ENCODE data around the gene HSDL2.
"Not testable (repeated sequence)": the region's sequence is repeated elsewhere in the genome, so short reads cannot be mapped to it uniquely, and the experiment has no call there.

HSDL2 gene

DNA sequence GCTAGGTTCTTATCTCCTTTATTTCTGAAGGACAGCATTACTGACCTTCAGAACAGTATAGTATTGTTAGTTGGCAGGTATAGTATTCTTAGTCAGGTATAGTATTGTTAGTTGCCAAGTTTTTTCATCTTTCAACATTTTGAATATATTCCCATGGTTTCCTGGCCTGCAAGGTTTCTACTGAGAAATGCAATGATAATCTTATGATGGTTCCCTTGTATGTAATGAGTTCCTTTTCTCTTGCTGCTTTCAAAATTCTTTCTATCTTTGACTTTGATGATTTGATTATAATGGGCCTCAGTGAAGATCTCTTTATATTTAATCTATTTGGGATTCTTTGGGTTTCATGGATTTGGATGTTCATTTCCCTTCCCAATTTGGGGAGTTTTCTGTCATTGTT is 12.4 kb upstream of the HSDL2 start:
- no peak for DNase-seq

DNA sequence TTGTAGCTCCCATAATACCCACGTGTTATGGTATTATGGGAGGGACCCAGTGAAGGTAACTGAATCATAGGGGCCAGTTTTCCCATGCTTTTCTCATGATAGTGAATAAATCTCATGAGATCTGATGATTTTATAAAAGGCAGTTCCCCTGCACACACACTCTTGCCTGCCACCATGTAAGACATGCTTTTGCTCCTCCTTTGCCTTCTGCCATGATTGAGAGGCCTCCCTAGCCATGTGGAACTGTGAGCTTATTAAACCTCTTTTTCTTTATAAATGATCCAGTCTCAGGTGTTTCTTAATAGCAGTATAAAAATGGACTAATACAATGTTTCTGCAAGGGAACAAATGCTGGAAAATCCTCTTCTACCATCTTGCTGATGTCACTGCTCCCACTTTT is 10.1 kb upstream of the HSDL2 start:
- DNase-seq, result no peak

DNA sequence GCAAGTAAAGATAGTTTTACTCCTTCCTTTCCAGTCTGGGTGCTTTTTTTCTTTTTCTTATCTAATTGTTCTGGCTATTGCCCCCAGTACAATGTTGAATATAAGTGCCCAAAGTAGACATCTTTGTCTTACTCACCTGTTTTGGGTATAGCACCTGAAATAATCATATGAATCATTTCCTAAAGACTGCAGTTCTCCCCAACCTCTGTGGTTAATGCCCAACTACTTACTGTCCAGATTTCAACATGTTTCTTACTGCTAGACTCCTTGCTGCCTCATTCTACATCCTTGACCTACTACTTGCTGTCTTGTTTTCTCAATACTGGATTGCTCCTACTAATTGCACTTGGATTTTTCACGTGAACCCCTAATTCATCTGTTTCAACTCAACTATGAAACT is 8.8 kb upstream of the HSDL2 start:
- DNase-seq, result no peak

DNA sequence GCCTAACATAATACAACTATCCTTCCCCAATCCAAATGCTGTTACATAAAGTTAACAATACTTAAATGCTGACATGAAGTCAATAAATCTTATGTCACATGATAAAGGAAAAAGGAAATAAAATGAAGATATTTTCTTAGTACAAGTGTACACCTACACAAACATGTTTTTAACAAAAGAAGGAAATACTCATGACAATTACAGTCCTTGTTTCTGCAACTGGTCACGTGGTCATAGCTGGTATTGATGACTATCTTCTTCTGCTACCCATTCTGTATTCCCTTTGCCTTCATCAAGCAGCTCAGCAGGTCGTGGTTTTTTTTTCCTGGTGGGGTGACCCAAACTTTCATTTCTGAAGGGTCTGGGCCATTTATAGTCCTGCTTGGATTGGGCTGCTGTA is 6.2 kb upstream of the HSDL2 start:
- not testable (repeated sequence) for DNase-seq

DNA sequence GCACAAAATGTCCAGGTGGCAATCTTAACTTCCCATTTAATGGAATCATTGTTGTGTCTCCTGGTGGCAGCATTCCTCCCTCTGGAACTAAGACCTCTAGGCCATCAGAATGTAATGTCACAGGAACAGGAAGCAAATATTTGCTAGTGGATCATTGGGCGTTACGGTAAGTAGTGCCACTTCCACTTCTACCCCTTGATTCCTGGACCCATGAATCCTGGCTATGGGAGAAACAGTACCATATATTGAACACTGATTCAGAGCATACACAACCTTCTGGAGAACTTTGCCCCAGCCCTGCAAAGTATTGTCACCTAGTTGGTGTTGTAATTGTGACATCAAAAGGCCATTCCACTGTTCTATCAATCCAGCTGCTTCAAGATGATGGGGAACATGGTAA is 5.7 kb upstream of the HSDL2 start:
- DNase-seq, result not testable (repeated sequence)

DNA sequence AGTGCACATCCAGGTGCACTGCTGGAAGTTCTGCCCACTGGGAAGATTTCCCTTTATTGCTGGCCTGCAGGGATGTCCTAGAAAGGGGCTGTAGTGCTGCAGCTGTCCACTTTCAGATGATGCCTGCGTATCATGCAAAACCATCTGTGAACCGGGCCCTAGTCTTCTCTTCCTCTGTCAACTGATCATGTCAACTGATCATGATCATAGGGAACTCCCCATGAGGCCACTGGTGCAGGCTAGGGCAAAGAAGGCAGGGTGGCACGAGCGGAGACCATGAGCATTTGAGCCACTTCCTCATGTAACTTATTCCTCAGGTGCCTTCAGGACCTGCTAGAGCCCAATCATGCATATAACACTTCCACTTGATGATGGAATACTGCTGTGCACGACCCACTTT is 4.5 kb upstream of the HSDL2 start:
- DNase-seq, result no peak

DNA sequence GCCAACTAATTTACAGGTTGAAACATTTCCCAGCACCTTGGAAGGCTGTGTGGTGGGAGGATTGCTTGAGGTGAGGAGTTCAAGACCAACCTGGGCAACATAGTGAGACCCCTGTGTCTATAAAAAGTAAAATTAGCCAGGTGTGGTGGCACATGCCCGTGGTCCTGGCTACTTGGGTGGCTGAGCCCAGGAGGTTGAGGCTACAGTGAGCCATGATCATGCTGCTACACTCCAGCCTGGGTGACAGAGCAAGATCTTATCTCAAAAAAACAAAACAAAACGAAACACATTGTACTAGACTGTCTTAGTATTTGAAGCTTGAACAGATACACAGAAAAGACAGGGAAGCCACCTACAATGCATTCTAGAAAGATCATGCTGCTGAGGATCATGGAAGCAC is 2.8 kb upstream of the HSDL2 start:
- DNase-seq, result no peak

DNA sequence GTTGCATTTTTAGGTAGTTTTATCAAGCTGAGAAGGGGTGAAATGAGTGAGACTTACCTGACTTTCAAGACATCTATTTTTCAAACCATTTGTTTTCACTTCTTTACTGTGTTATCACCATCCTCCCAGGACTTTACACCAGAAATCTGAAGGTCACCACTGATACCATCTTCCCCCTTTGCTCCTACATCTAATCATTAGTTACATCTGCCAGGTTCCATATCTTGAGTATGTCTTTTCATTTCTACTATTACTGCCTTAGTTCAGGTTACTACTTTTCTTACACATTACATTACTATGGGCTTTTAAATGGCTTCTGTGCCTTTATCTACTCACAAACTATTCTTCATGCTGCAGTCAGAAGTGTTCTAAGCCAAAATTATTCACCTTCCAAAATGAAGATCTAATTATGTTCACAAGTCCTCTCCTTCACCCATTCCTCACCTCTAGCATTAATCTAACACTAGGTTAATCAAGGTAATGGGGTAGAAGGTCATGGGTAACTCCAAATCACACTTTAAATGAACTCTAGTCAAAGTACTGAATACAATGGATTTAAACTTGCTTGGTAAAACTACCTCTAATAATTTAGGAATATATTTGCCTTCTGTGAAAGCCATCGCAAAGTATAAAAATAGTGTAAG is 2.1 kb upstream of the HSDL2 start:
- DNase-seq, result no peak

DNA sequence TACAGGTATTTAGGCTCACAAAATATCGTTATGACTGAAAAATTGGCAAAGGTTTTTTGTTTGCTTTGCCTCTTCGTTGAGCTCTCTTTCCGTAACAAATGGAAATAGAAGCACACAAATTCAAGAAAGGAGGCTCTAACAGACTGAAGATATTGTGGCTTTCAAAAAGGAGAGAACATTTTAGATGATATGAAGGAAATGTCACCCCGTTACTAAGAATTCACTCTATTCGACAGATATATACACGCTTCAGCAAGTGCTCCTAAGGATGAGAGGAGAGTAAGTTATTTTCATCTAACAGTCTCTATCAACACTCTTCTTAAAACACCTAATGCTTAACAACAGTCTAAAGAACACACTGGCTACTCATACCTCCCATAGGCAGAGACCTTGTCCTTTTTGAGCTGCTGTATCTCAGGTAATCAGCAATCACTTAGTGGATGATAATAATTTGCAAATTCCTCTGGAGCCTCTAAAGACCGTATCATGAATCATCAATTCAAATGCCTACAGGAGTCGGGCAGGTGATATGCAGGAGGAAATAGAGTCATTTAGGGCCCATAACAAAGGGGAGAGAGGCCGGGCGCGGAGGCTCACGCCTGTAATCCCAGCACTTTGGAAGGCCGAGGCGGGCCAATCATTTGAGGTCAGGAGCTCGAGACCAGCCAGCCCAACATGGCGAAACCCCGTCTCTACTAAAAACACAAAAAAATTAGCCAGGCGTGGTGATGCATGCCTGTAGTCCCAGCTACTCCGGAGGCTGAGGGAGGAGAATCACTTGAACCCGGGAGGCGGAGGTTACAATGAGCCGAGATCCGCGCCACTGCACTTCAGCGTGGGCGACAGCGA is 1.4 kb upstream of the HSDL2 start:
- peak; percentile 58 for DNase-seq

DNA sequence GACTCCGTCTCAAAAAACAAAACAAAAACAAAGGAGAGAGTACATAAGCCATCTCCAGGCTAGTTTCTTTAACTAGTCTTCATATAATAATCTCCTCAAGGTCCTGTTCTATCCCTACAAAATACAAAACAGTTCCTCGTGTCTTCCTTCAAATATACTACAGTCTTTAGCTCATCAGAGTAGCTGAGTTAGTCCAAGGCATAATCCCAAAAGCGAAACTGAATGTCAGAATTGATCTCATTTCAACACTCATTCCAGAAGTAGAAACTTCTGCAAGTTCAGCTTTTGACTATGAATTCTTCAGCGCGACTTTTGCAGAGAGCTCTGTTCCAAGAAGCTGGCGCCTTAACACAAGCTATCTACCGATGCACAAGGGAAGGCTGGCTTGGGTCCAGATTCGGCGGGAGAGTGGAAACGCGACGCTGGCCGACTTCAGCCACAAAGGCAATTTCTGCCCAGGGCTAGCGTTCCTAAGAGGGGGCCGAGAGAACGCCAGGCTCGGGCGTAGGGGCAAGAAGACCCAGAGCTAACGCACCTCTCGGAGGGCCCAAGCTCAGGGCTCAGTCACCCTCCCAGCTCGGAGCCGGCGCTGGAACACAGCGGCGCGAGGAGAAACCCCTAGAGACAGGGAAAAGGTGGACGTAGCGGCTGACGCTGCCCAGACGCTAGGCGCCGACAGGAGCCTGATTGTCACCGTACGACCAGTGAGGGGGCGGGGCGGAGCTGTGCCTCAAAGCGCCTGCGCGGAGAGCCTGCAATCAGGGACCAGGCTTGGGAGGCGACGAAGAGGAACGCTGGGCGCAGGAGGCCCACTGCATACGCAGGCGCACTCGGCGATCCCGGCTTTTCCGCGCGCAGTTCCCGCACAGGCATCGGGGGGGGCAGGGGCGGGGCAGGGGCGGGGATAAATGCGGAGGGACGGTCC is 469 bp upstream of the HSDL2 start:
- DNase-seq, result peak; percentile 99

DNA sequence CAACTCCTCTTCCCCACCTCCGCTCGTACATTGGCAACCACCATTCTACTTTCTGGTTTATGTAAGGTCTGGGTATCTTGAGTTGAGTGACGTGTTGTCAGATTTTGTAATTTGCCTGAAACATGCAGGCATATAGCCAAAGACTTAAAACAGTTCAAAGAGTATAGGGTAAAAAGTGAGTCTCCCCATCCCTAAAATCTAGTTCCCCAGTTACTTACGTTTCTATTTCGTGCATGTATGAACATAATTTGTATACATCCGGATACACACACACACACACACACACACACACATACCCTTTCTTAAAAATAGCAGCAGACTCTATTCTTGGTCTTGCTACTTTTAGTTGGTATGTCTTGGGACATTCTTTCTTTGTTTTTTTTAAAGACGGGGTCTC is 915 bp downstream of the HSDL2 start:
- DNase-seq, result no peak

DNA sequence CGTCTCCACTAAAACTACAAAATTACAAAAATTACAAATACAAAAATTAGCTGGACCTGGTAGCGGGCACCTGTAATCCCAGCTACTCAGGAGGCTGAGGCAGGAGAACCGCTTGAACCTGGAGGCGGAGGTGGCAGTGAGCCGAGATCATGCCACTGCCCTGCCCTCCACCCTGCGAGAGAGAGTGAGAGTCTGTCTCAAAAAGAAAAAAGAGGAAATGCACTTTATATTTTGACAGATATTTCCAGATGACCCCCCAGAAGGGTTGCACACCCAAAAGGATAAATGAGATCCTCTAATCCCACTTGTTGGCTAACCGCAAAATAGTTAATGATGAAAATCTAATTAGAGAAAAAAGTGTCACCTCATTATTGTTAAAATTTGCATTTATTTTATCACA is 2.2 kb downstream of the HSDL2 start:
- no peak for DNase-seq

DNA sequence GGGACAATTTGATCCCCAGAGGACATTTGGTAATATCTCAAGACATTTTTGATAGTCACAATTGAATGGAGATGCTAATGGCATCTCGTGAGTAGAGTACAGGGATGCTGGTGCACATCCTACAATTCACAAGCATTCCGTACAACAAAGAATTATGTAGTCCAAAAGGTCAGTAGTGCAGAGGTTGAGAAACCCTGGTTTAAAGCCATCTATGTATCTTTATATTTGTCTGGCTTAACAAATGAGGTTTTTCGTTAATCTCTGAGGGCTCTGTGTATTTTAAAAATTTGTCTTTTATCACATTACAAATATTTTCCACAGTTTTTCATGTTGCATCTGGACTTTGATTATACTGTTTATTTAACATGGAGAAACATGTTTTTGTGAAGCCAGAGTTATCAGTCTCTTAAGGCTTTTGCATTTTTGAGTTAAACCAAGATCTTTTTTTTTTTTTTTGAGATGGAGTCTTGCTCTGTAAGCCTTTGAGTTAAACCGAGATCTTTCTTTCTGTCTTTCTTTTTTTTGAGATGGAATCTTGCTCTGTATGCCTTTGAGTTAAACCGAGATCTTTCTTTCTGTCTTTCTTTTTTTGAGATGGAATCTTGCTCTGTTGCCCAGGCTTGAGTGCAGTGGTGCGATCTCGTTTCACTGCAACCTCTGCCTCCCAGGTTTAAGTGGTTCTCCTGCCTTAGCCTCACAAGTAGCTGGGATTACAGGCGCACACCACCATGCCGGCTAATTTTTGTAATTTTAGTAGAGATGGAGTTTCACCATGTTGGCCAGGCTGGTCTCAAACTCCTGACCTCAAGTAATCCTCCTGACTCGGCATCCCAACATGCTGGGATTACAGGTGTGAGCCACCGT is 2.8 kb downstream of the HSDL2 start:
- no peak for DNase-seq

DNA sequence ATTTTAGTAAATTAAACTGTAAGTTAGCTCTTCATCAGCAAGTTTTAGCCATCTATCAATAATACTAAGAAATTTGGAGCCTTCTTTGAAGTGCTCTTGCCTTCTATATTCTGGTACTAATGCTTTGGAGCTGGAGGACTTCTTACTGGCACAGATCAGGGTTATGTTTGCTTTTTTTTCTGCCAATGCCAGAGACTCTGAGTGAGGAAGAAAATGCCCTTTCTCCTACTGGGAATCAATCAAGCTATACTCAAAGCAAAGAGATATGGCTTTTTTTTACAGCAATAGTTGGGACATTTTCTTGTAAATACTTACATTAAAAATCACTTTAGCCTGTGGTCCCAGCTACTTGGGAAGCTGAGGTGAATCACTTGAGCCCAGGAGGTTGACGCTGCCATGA is 4.3 kb downstream of the HSDL2 start:
- no peak for DNase-seq

DNA sequence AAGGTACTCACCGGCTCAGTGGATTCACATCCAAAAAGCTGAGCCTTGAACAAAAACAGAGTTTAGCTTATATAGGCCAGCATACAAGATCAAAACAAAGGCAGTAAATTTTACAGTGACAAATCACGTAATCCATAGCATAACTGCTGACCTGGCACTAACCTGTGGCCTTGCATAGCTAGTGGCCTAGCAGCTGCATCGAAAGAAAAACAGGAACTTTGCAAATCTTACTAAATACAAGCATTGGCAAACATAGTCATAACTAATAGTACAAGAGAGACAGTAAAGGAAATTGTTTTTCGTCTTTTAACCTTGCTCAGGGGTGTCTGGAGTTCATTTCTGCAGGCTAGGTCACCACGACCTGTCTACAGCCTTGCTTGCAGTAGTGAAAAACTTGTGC is 4.8 kb downstream of the HSDL2 start:
- no peak for DNase-seq

DNA sequence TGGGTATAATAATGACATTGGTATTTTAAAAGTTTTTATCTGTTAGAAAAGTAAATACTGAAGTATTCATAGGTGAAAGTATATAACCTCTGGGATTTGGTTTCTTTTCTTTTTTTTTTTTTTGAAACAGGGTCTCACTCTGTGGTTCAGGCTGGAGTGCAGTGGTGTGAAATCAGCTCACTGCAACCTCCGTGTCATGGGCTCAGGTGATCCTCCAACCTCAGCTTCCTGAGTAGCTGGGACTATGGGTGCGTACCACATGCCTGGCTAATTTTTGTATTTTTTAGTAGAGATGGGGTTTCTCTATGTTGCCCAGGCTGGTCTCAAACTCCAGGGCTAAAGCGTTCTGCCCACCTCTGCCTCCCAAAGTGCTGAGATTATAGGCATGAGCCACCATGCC is 7.2 kb downstream of the HSDL2 start:
- DNase-seq, result no peak

DNA sequence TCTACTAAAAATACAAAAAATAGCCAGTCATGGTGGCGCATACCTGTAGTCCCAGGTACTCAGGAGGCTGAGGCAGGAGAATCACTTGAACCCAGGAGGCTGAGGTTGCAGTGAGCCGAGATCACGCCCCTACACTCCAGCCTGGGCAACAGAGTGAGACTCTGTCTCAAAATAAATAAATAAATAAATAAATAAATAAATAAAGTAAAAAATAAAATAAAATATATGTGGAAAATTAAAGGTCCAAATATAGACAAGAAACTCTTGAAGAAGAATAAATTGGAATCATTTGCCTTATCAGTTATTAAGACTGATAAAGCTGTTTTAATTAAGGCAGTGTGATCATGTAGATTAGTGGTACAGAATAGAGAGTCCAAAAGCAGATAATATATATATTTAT is 10.0 kb downstream of the HSDL2 start:
- not testable (repeated sequence) for DNase-seq

DNA sequence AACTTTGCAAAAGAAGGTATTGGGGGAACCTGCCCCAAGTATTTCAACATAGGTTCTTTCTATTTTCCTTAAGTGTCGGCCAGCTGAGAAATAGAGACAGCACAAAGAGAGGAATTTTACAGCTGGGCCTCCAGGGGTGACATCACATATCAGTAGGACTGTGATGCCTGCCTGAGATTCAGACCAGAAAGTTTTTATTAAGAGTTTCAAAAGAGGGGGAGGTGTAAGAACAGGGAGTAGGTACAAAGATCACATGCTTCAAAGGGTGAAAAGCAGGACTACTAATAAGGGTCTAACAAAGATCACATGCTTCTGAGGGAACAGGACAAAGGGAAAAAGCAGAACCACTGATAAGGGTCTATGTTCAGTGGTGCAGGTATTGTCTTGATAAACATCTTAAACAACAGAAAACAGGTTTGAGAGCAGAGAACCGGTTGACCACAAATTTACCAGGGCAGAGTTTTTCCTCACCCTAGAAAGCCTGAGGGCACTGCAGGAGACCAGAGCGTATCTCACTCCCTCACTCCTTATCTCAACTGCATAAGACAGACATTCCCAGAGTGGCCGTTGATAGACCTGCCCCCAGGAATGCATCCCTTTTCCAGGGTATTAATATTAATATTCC is 12.1 kb downstream of the HSDL2 start:
- not testable (repeated sequence) for DNase-seq

DNA sequence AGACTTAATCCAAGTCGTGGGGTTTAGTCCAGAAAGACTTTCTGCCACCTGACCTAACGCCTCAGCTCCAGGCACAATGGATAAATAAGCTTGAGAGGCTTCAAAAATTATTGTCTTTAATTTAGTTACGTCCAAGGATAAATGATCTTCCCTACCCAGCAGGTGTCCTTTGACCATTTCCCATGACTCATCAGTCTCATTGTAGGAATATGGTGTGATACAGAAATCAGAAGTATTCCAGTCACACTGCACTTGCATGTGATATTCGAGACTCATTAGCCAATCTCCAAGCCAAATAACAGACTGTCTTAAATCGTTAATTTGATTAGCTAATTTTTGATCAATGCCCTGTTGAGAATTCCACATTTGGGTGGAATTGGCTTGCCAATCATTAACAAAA is 13.2 kb downstream of the HSDL2 start:
- DNase-seq, result not testable (repeated sequence)

DNA sequence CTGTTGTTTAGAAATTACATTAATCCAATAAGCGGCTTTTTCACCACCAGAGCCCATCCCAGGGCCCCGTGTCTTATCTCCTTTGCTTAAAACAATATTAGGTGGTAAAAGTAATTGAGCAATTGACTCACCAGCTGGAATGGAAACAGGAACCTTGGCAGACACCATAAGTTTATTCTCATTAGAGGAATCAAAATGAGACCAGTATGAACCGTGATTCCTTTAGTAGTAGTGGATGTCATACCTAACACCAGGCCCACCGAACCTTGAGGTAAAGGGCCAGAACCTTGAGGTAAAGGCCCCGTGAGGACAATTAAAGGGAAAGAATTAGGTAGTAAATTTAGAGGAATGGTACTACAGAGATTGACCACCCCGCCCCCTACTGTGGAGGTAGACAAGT is 16.5 kb downstream of the HSDL2 start:
- DNase-seq, result no peak

DNA sequence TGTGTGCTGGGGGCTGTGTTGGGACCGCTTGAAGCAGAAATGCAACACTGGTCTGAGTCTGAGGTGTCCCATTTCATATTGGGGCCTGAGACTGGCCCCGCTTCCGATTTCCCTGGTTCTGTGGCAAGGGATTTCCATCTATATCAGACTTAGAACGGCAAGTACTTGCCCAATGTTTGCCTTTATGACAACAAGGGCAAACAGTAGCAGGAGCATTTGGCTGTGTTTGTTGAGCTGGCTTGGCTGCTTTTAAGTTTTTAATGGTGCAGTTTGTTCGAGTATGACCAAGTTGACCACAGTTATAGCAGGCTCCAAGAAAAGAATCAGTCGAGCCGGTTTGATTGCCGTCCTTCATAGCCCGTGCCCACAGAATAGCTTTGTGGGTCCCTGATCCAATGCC is 17.0 kb downstream of the HSDL2 start:
- DNase-seq, result no peak

DNA sequence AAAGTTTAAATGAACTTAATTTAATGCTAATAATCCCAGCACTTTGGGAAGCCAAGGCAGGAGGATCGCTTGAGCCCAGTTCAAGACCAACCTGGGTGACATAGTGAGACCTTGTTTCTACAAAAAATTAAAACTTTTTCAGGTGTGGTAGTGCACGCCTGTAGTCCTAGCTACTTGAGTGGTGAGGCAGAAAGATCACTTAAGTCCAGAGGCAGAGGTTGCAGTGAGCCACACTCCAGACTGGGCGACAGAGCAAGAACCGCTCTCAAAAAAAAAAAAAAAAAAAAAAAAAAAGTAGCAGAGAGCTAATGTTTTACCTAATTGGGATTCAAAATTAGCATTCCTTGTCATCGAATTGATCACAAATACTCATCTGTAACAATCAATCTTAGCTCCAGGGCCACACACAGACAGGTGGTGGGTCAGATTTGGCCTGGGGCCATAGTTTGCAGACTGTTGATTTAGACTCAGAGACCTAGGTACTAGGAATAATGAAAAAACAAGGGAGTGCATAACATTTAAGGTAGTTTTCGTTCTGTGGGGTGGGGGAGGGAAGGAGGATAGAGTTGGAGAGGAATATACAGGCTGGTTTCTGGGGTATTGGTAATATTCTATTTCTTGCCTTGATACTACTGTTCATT is 21.4 kb downstream of the HSDL2 start:
- no peak for DNase-seq
